GM06990 (cell line): ENCODE data around the gene SMARCD2.

Experiments used
- DNase-seq: peaks from one replicate; pipeline ENCODE4 v3.0.0-alpha.2; 2011; ENCODE audit not compliant: insufficient read length; ENCODE audit errors: extremely low read depth
- H3K27me3 ChIP-seq: replicated peaks from 2 replicates; pipeline ENCODE4 v1.6.0; 2011; ENCODE audit warnings: low read length; ENCODE audit not compliant: control insufficient read depth, insufficient read depth
- H3K36me3 ChIP-seq: 2 replicates; pipeline ENCODE4 v1.5.1; 2011; ENCODE audit warnings: low read length; ENCODE audit not compliant: control insufficient read depth, insufficient read depth
- H3K4me3 ChIP-seq: replicated peaks from 2 replicates; pipeline ENCODE4 v1.5.1; 2011; ENCODE audit warnings: low read depth, mild to moderate bottlenecking, control low read depth, low read length
- TF ChIP-seq, protein P1 (sequence below): IDR thresholded peaks from 2 replicates; pipeline ENCODE4 v1.5.1; 2011; ENCODE audit warnings: low read length, control low read depth, mild to moderate bottlenecking, inconsistent platforms; ENCODE audit not compliant: insufficient read depth, poor library complexity, severe bottlenecking

SMARCD2 gene

GRCh38 chr17:63855185-63855584, 12.7 kb upstream of the SMARCD2 start:
- DNase-seq, result no peak
- Histone ChIP-seq H3K4me3 (no peak overlapping the region), H3K27me3 (peaks cover 3% of the 10 kb centered on the region; the same call in 1 of the 2 replicates), H3K36me3 (no peaks in the 10 kb centered on the region)
- TF ChIP-seq, protein P1, sequence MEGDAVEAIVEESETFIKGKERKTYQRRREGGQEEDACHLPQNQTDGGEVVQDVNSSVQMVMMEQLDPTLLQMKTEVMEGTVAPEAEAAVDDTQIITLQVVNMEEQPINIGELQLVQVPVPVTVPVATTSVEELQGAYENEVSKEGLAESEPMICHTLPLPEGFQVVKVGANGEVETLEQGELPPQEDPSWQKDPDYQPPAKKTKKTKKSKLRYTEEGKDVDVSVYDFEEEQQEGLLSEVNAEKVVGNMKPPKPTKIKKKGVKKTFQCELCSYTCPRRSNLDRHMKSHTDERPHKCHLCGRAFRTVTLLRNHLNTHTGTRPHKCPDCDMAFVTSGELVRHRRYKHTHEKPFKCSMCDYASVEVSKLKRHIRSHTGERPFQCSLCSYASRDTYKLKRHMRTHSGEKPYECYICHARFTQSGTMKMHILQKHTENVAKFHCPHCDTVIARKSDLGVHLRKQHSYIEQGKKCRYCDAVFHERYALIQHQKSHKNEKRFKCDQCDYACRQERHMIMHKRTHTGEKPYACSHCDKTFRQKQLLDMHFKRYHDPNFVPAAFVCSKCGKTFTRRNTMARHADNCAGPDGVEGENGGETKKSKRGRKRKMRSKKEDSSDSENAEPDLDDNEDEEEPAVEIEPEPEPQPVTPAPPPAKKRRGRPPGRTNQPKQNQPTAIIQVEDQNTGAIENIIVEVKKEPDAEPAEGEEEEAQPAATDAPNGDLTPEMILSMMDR, result no peak

DNA sequence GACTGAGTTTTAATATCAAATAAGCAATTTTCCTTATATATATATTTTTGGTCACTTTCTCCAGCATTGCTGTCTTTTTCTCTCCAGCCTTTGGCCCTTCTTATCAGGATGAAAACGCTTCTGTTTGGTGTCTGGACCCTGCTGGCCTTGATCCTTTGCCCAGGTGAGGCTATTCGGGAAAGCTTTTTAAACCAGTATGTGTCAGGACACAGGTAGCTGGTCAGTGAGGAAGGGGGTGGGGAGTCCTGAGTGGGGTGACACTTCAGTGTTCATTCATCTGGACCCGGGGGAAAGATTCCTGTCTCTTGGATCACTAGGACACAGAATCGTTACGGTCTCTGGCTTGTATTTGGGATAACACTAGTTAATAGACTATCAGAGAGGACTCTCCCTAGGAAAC, 12.2 kb upstream of the SMARCD2 start:
- TF ChIP-seq, protein P1, result no peak
- DNase-seq, result no peak
- Histone ChIP-seq H3K27me3 (peaks cover 3% of the 10 kb centered on the region; the same call in 1 of the 2 replicates), H3K36me3 (no peaks in the 10 kb centered on the region), H3K4me3 (no peak overlapping the region)

DNA sequence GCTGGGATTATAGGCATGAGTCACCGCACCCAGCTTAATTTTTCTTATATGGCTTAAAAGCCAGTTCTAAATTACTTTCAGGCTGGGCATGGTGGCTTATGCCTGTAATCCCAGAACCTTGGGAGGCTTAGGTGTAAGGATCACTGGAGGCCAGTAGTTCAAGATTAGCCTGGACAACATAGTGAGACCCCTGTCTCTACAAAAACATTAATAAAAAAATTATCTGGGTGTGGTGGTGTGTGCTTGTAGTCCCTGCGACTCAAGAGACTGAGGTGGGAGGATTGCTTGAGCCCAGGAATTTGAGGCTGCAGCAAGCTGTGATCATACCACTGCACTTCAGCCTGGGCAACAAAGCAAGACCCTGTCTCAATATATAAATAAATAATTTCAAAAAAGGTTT, 10.8 kb upstream of the SMARCD2 start:
- TF ChIP-seq, protein P1, result no peak
- Histone ChIP-seq H3K27me3 (no peaks in the 10 kb centered on the region; the same call in 1 of the 2 replicates), H3K36me3 (no peaks in the 10 kb centered on the region), H3K4me3 (no peak overlapping the region)
- DNase-seq, result no peak

GRCh38 chr17:63850401-63850800, 7.9 kb upstream of the SMARCD2 start:
- DNase-seq, result no peak
- no peak overlapping the region for H3K4me3 ChIP-seq
- TF ChIP-seq, protein P1, result no peak
- no peaks in the 10 kb centered on the region for H3K36me3 ChIP-seq
- H3K27me3 ChIP-seq, result no peaks in the 10 kb centered on the region

DNA sequence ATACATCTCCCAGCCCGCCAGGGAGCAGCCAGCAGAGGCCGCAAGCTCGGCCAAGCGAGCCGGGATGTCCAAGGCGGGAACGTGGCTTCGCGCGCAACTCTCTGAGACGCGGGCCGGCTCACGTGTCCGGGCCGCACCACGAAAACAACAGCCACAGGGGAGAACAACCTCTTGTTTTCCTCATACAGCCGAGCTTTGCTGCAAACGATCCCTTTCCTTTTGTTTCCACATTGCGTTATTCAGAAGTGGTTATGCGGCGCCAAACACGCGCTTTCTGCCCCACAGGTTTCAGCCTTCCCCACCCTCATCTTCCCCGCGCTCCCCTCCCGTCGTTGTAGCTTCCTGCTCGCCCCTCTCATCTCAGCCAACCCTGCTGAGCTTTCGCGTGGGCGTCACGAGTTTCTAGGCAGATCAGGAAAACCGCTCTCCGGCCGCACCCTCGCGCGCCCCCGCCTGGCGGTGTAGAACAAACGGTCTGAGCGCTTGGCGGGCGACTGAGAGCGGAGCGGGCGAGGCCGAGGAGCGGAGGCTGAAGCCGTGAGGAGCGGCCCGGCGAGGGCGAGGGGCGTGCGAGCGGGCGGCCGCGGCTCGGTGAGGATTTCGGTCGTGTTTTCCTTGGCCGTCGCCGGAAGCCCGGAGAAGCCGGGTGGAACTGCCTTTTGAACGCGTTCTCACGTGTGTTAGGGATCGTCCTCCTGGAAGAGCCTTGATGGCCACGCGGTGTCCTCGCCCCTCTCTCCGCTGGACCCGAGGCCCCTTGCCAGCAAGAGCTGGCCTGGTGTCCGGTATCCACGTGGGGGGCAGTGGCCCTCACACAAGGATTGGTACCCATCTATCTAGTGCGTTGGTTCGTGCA, 6.6 kb upstream of the SMARCD2 start:
- peak; percentile 93 for DNase-seq
- Histone ChIP-seq H3K4me3 (peak overlapping the region; percentile 41), H3K27me3 (no peaks in the 10 kb centered on the region), H3K36me3 (no peaks in the 10 kb centered on the region)
- TF ChIP-seq, protein P1, result peak; percentile 73
